GM18873 (cell line): ENCODE measurements around the gene VENTX.
"Not testable (repeated sequence)": the region's sequence is repeated elsewhere in the genome, so short reads cannot be mapped to it uniquely, and the experiment has no call there.

ENCODE experiments used
- ATAC-seq: cut with Tn5 transposase; IDR thresholded peaks from one replicate; pipeline ENCODE4 v1.9.1; 2021; ENCODE audit warnings: mild to moderate bottlenecking, moderate library complexity, moderate number of reproducible peaks; ENCODE audit not compliant: unreplicated experiment, low FRiP score

Gene VENTX

DNA sequence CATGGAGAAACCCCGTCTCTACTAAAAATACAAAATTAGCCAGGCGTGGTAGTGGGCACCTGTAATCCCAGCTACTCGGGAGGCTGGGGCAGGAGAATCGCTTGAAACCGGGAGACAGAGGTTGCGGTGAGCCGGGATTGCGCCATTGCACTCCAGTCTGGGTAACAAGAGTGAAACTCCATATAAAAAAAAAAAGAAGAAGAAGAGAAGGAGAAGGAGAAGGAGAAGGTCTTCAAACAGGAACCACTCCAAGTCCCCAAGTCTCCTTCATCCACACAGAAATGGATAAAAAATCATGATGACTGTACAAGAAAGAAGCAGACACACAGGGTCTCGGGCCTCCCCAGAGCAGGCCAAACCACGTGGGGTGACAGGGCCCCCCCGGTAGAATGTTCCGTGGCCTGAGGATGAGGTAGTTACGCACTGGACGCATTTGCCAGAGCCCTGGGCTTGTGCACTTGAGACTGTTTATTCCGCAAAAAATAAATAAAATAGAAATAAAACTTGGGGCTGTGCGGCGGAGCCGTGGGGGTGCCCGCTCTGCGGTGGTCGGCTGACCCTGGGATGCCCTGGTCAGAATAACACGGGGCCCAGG, 15.8 kb downstream of the VENTX start:
- no peak for ATAC-seq

DNA sequence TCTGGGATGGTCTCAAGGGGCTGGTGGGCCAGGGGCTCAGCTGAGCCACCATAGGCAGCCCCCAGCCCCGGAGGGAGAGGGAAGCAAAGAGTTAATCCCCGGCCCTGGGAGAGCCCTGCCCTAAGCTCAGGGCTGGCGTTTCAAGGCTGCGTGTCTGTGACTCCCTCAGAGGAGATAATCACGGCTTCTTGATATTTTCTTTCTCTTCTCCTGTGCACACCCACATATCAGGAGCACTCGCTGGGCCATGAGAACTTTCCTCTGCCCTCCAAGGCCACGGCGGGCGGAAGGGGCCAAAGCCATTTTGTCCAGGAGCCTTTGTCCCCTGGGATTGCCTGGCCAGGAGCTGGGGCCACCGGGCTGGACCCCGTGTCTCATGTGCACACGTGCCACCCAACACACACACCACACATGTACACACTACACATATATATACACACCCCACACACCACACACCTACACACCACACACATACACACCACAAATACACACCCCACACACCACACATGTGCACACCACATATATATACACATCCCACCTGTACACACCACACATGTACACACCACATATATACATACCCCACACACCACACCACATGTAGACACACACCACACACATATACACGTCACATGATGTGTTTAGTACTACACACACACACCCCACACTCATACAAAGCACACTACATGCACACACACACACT, 16.9 kb downstream of the VENTX start:
- no peak for ATAC-seq

DNA sequence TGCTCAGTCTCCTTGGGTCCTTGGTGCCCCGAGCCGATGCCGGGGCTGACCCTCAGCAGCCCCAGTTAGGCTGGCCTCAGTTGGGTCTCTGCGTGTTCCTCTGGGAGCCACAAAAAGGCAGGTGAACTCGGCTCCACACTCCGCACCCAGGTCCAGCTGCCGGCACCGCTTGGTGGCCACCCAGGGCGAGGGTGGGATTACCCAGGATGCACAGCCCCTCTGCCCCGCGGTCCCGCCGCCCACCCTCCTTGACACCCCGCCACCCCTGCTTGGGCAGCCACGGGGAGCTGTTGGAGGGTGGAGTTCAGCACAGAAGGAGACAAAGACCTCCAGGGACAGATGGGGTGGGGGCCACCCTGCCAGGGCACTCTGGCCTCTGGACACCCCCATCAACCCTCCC, 17.7 kb downstream of the VENTX start:
- no peak for ATAC-seq

DNA sequence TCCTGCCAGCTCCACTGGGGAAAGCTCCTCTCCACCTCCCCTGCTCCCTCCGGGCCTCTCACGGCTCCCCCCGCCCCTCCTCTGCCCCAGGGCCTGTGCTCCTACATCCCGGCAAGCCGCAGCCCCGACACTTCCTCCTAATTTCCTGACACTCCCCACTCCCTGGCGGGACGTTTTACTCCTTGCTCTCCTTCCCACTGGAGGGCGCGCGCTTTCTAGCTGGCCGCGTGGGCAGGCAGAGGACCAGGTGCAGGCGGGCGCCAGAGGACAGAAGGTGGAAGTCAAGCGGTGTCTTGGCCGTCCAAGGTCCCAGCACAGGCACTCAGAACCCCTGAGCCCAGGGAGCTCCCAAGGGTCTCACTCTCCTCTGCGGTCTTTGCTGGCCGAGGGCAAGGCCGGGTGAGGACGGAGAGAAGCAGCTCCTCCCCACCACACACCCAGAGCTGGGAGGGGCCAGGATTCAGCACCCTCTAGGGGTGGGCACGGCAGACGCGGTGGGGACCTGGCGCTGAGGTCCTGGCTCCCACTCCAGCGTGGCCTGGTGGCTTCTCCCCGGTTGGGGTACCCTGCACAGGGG, 19.9 kb downstream of the VENTX start:
- no peak for ATAC-seq

DNA sequence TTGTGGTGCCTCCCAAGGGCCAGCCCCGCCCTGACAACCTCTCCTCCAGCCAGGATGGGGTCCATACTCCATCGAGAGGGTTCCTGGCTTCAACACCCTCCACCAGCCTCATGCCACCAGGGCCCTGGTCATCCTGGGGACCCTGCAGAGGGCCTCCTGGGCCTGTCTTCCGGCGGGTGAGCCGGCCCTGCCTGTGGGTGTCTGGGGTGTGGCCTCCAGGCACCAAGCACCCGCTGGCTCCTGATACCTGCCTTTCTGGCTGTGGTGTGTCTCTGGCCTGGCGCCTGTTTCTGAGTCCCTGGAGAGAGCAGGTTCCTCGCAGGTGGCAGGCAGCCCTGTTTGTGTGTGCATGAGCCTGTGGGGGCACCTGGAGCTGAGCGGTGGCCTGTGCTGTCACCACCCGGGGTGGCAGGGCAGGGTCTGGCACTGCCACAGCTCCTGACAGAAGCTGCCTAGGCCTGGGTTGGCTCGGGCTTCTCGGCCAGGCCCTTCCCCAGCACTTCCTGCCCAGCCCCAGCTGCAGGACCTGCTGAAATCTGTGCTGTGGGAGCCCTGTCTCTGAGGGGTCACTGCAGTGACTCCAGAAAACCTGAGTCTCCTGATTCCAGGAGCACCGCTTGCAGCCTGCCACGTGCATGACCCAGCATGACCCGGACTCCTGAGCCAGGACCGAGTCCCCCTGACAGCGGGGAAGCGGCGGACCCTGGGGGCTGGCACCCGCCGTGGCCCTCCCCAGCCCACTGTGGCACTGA, 20.6 kb downstream of the VENTX start:
- no peak for ATAC-seq

DNA sequence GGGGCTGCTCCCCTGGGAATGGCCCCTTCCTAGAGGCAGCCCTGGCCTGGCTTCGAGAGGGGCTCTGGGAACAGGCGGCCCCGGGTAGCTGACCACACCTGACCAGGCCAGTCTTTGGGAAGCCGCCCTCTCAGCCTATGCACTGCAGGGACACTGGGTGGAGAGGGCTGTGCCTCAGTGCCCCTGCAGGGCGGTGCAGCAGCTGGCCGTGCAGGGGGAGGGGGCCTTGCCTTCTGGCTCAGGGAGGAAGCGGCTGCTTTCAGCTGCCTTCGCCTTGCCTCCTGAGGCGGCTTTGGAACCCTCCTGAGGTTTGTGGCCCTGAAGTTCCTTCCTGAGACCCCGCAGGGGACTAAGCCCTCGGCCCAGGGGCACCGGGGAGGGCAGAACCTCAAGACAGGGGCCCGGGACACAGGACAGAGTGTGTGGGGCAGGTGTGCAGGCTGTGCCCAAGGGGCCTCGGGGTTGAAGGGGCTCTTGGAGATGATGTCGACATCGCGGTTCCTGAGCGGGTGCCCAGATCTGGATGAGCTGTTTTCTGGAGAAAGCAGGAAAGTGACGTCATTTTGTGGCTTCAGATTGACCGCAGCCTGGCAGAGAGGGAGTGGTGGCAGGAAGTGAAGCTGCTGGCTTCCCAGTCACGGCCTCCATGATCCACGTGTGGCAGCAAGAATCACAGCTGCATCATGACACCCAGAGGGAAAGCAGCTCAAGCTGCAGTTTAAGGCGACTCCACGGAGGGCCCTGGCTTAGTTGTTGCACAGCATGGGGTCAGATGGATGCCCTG, 21.4 kb downstream of the VENTX start:
- no peak for ATAC-seq

DNA sequence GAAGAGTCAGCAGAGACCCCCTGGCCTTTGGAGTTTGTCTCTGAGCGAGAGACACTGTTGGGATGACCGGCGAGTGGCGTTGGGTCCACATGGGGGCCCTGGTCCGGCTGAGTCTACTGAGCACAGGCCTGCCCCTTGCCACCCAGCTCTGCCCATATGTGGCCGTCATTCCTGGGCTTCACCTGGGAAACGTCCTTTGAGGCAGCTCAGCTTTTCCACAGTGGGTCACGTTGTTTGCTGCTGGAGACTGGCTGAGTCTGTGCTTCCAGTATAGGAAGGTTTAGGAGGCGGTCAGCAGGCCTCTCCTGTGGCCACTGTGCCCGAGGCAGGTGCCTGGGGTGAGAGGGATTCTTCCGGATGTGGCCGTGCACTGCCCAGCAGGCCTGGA, 21.9 kb downstream of the VENTX start:
- no peak for ATAC-seq

DNA sequence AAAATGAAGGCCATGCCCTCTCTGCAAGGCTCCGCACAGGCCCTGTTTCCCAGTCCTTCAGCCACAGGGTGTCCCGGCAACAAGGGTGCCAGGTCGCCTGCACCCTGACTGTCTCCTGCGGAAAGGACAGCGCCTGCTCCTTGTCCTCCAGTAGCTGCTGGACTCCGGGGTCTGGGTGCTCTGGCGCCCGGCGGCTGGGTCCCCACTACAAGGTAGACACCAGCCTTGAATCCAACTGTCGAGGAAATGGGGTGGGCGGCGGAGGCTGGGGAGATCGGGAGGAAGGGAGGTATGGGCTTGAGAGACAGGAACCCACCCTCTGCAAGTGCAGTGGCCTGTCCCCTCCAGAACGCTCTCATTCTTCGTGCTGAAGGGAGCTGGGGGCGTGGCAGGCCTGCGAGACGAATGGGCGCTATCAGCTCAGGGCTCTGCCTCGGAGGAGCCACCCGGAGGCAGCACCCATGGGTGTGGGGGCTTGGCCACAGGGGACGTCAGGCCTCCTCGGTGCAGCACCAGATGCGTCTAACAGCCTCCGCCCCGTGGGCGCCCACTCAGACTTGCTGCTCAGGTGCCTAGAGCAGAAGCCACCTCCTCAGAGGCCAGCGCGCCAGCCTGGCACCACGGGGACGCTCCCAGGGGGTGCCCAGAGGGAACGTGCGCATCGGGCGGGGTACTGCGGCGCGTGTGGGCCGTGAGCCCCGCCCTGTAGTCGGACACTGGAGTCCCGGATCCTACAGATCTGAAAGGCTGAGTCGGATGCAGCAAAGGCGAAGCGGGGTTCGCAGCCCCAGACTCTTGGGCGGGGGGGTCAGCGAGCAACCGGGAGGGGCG, 23.5 kb downstream of the VENTX start:
- peak; percentile 37 for ATAC-seq

DNA sequence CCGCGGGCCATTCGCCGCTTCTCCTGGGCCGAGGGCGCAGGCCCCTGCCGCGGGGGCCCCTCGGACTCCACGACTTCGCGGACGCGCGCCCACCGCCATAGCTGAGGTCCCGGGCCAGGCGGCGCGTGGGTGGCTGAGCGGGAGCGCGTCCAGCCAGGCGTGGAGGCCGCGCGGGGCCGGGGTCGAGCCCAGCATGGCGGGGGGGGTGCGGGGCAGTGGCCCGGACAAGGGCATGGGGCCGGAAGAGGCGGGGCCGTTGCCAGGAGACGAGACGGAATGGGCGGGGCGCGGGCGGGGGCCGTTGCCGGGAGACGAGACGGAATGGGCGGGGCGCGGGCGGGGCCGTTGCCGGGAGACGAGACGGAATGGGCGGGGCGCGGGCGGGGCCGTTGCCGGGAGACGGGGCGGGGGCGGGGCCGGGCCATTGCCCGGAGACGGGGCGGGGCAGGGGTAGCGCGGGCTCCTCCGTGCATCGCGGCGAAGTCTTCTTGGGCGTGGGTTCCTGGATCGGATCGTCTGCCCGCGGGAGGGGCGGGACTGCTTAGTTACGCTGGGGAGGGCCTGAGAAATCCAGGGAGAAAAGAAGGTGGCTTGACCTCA, 24.2 kb downstream of the VENTX start:
- peak; percentile 27 for ATAC-seq

DNA sequence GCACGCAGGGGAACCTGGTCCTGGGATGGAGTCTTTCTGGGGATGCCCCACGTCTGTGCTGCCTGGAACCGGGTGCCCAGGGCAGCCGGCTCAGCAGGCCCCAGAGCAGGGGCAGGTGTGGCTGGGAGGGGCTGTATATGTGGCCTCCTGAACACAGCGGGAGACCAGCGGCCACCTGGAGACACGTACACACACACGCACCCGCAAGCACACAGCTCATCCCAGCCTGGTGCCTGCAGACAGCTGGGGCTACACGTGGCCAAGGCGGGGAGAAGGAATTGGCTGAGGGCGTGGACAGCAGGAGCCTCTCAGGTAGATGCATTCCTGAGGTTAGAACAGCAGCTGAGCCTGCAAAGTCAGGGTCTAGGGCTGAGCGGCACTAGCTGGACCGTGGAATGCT, 25.0 kb downstream of the VENTX start:
- ATAC-seq = no peak

DNA sequence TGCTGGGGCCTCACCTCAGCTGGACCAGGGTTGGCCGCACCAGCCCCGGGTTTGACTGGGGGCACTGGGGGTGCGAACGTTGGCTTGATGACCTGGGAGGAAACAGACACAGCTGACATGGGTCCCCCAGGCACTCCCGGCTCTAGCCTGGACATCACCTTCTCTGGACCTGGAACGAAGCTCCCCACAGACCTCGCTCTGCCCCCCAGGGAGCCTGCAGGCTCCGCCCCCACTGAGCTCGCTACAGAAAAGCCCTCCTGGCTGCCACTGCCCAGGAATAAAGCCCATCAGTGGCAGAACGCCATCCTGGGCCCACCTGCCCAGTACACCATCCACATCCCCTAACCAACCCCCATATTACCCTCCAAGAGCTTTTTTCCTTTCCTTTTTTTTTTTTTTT, 26.0 kb downstream of the VENTX start:
- no peak for ATAC-seq

DNA sequence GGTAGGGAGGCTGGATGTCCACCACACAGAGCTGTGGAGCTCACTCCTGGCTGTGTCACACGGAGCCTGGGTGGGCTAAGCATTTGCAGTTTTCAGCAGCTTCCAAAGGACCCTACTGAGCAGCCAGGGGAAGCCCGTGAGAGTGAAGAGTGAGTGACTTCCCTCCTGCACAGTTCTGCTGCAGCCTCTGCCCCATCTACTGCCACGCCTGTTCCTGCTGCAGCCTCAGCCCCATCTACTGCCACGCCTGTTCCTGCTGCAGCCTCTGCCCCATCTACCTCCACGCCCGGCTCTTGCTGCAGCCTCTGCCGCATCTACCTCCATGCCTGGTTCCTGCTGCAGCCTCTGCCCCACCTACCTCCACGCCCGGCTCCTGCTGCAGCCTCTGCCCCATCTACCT, 26.8 kb downstream of the VENTX start:
- no peak for ATAC-seq

DNA sequence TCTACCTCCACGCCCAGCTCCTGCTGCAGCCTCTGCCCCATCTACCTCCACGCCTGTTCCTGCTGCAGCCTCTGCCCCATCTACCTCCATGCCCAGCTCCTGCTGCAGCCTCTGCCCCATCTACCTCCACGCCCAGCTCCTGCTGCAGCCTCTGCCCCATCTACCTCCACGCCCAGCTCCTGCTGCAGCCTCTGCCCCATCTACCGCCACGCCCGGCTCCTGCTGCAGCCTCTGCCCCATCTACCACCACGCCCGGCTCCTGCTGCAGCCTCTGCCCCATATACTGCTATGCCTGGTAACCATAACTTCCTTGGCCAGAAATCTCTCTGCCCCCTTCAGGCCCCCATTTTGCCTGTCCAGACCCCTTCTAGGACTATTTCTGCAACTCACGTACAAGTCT, 27.4 kb downstream of the VENTX start:
- ATAC-seq = not testable (repeated sequence)

DNA sequence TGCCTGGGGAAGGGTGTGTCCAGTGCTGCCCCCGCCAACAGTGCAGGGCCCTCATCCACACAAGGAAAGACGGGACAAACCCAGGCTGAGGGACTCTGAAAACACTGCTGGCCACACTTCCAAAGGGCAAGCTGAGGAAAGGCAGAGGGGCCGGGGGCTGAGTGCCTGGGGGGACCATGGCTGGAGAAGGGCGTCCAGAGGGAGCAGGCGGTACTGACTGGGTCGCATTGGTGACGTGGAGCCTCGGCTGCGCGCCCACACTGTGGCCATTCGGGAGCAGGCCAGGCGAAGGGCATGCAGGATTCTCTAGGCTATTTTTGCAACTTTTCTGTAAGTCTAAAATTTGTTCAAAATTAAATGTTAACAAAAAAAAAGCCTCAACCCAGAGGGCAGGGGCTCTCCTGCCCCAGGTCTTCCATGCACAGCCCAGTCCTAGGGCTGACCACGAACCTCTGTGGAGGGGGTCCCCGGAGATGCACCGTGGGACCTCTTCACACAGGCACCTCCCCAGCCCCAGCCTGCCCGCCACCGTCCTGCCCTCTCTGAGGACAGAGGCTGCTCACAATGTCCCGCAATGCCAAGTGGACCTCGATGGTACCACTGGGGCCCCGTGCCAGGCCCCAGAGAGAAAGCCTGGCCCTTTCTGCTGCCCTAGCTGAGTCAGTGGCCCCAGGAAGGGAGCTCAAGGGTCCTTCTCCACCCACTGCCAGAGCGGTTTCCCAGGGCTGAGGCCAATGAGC, 28.6 kb downstream of the VENTX start:
- no peak for ATAC-seq

DNA sequence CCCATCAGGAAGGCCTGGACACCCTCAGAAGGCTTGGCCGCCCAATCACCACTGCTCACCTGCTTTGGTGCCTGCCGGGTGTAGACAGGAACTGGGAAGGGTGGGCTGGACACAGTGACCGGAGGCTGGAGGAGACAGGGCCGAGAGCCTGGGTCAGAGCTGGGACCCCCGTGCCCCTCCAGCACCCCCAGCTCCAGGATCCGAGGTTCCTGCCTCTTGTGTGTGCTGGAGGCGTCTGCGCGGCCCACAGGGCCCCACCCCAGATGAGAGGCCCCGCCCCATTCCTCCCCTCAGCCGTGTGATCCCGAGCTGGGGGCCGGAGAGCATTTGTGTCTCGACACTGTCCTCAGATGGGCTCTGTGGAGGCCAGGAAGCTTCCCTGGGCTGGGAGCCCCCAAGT, 29.6 kb downstream of the VENTX start:
- ATAC-seq = no peak

DNA sequence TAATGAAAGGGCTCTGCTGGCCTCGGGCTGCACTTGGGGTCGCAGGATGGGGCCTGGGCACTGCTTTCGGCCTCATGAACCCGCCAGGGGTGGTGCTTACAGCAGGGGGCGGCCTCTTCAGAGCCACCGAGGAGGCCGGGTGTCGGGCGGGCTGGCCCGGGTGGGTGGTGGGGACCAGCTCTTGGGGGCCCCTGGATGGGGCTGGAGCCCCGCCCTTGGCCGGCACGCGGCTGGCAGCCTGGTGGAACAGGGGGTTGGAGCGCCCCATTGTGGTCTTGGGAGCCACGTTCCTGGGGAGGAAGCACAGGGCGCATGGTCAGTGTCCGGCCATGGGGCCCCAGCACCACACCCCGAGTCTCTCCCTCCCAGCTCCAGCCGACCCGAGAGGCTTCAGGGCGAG, 30.2 kb downstream of the VENTX start:
- ATAC-seq = no peak

DNA sequence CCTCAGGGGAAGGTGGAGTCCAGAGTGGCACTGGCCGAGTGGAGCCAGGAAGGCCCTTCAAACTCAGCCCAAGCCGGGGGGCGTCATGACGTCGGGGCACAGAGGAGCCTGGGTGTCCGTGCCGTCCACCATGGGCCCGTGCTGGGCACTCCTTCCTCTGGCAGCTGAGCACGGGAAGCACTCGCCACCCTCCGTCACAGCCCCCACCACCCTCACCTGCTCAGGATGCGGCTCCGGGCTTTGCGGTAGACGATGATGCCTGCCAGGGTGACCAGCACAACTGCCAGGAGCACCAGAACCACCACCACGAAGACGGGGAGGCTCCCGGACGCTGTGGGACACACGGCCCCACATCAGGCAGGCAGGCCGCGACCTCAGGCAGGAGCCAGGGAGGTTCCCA, 30.9 kb downstream of the VENTX start:
- ATAC-seq = no peak

DNA sequence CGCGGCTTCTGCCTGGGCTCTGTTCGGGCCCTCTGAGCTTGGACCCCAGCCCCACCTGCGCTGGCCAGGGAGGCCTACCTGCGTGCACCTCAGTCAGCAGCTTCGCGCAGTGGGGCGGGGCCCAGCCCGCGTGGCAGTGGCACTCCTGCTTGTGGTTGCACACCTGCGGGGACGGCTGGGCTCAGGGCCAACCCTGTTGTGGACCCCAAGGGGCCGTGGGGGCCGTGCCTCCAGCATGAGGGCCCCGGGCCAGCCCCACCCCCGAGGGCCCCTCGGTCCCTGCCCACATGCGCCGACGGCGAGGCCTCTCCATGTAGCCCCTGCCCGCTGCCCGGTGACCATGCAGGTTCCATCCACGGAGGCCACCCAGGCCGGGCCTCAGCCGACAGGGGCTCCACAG, 31.7 kb downstream of the VENTX start:
- no peak for ATAC-seq

DNA sequence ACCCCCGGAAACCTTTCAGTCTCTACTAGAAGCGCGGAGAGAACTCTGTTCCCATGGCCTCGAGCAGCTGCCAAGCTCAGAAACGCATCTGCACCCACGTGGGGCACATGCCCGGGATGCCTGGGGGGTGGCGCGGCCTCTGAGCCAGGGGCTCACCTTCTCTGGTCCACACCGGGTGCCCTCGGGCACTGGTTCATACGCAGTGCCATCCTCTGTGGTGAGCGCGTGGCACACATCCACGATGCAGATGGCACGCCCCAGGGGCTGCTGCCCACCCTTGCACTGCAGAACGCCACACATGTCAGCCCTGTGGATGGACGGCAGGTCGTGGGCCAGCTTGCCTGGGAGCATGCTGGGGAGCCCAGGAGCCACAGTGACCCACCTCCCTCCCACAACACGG, 32.5 kb downstream of the VENTX start:
- no peak for ATAC-seq
